ENCODE results near the gene WIPF2. TPM values are rescaled to one million over a fixed set of nuclear protein-coding genes. Genes with fewer than 3 reads are reported as not detected.

Gene WIPF2
- polyA plus RNA-seq, 2 of the 4 experiments (the other 2 are of a cell fraction) = 13.8 to 21.5 TPM

DNA sequence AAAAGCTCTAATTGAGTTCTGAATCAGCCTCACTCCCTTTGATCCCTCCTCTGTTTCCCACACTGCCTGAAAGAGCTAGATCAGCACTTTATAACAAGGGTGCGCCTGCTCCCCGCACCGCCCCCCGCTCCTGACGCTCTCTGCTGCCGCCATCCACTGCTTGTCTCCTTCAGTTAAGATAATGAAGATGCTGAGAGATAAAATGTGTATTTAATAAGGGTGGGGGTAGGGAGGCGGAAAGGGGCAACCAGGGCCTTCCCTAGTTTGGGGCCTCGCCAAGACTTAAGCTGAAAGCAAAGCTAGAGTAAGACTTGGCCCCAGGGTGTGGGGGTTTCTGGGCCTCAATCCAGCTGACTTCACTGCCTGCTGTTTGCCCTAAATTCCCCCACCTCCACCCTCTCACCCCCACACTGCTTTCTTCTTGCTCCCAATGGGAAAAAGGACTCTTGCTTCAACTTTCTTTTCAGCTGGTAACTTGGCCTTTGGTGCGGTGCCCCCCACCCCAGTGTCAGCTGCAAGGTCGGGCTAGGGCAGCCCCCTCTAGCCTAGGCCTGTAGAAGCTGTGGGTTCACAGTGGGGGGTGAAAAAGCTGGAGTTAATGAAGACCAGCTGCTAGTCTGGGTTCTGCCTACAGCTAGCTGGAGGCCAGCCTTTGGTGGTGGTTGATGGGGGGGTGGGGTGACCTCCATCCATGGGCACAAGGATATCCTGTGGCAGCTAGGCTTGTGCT lies 88.1 kb downstream of the WIPF2 start:
- peak overlapping the region; percentile 95 to 97 for H3K27ac ChIP-seq
- H3K9me3 ChIP-seq = no peaks in the 10 kb centered on the region
- DNase-seq (ENCODE audit: low read depth in 1 of 2, low spot score in 1 of 2) (no peak), ATAC-seq (no peak), FAIRE-seq (no peak)
- 85% methylated on average over 10 of the region's 10 CpGs for WGBS (ENCODE audit: missing lambda C conversion rate)
- peaks cover 74% of the 10 kb centered on the region for H3K4me1 ChIP-seq
- no peak overlapping the region for H3K4me3 ChIP-seq
- ChIA-PET POLR2A (interaction anchor here (0.8 to 2.4 kb wide), 2 partner anchors 10 to 34 kb away, joined by 3 to 14 read pairs; no protein-coding TSS in a partner anchor), CTCF (interaction anchor here (0.6 to 50.4 kb wide), 18 partner anchors 4 to 1389 kb away, joined by 3 to 2395 read pairs (median 4); partner anchors contain the start of genes CDC6, GJD3, IGFBP4 and RARA)
- TF ChIP-seq RFX5 (IDR thresholded peaks at IDR 0.05) (no peak), MAFK (IDR thresholded peaks at IDR 0.05; ENCODE audit: partially characterized antibody) (peak; percentile 96)
- H3K4me2 ChIP-seq = peak overlapping the region; percentile 99

GRCh38 chr17:40307740-40308239 lies 88.7 kb downstream of the WIPF2 start:
- Histone ChIP-seq H3K27ac (peak overlapping the region; percentile 95 to 97; a peak in 5 of 6 replicates), H3K4me2 (peak overlapping the region; percentile 99), H3K4me1 (peaks cover 81% of the 10 kb centered on the region), H3K9me3 (no peaks in the 10 kb centered on the region), H3K4me3 (no peak overlapping the region)
- TF ChIP-seq EHMT2 (IDR thresholded peaks at IDR 0.05; ENCODE audit: low read depth) = no peak
- no peak for TF ChIP-seq RAD21 (conservative IDR thresholded peaks at IDR 0.05 in 1 of 2, IDR thresholded peaks at IDR 0.05 in 1 of 2)
- no peak for TF ChIP-seq SREBF2 (IDR thresholded peaks at IDR 0.05)
- TF ChIP-seq SMC3 (IDR thresholded peaks at IDR 0.05) = no peak
- TF ChIP-seq CEBPB (IDR thresholded peaks at IDR 0.05) = no peak
- no peak for TF ChIP-seq BHLHE40 (IDR thresholded peaks at IDR 0.05; ENCODE audit: low read depth, low read length)
- no peak for TF ChIP-seq MAZ (IDR thresholded peaks at IDR 0.05; ENCODE audit: borderline replicate concordance, low read depth, low read length)
- no peak for TF ChIP-seq USF2 (IDR thresholded peaks at IDR 0.05)
- no peak for TF ChIP-seq PBX3 (IDR thresholded peaks at IDR 0.05)
- TF ChIP-seq POLR2A (IDR thresholded peaks at IDR 0.05; ENCODE audit: low read length) = no peak
- TF ChIP-seq CHD2 (IDR thresholded peaks at IDR 0.05; ENCODE audit: low read length, partially characterized antibody) = no peak
- no peak for TF ChIP-seq JUNB (IDR thresholded peaks at IDR 0.05)
- no peak for TF ChIP-seq RNF2 (IDR thresholded peaks at IDR 0.05; ENCODE audit: borderline replicate concordance, low read depth)
- TF ChIP-seq NPAS2 (CRISPR knock-in tag; IDR thresholded peaks at IDR 0.05; ENCODE audit: borderline replicate concordance) = no peak
- TF ChIP-seq, protein P1, sequence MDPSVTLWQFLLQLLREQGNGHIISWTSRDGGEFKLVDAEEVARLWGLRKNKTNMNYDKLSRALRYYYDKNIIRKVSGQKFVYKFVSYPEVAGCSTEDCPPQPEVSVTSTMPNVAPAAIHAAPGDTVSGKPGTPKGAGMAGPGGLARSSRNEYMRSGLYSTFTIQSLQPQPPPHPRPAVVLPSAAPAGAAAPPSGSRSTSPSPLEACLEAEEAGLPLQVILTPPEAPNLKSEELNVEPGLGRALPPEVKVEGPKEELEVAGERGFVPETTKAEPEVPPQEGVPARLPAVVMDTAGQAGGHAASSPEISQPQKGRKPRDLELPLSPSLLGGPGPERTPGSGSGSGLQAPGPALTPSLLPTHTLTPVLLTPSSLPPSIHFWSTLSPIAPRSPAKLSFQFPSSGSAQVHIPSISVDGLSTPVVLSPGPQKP (IDR thresholded peaks at IDR 0.05; ENCODE audit: low read depth, low read length) = no peak
- no peak for TF ChIP-seq MAX (IDR thresholded peaks at IDR 0.05)
- no peak for TF ChIP-seq CTCF (IDR thresholded peaks at IDR 0.05)
- ATAC-seq (no peak), DNase-seq (ENCODE audit: low read depth in 1 of 2, low spot score in 1 of 2) (no peak), FAIRE-seq (no peak)
- ChIA-PET CTCF (interaction anchor here (0.6 to 50.4 kb wide), 13 partner anchors 5 to 253 kb away, joined by 3 to 2395 read pairs (median 4); partner anchors contain the start of genes CDC6, GJD3, RARA and TOP2A), POLR2A (interaction anchor here (0.8 to 2.4 kb wide), 2 partner anchors 9 to 34 kb away, joined by 3 to 14 read pairs; no protein-coding TSS in a partner anchor)
- WGBS (ENCODE audit: missing lambda C conversion rate) = 68% methylated on average over 3 of the region's 3 CpGs
